HG03521 (cell line): ENCODE data around the gene SAMSN1.
"Not testable (repeated sequence)": the region's sequence is repeated elsewhere in the genome, so short reads cannot be mapped to it uniquely, and the experiment has no call there.

Experiments
- ATAC-seq: cut with Tn5 transposase; IDR thresholded peaks from one replicate; pipeline ENCODE4 v1.9.1; 2021; ENCODE audit warnings: mild to moderate bottlenecking, moderate library complexity; ENCODE audit not compliant: unreplicated experiment

The SAMSN1 gene

DNA sequence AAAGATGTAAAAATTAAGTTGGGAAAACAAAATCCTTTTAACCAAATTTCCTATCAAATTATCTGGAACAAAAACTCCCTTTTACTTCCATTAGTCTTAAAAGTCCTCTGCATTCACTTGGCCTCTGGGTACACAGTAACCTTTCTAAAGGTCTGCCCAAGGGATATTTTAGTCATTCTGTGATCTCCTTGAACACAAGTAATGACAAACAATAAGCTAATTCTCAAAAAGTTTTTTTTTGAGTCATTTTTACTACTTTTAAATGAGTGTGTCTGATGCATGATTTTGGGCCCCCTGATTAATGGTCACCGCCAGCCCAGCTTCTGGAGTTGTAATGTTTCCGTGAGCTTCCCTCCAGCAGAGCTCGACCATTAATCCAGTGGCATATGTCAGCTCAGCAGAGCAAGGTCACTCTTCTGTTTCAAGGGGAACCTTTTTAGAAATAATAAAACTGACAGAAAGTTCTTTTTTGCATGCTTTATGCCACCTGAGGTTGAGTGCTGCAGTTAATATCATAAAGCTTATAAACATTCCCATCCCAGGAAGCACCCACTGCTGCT, 14.3 kb downstream of the SAMSN1 start:
- no peak for ATAC-seq

DNA sequence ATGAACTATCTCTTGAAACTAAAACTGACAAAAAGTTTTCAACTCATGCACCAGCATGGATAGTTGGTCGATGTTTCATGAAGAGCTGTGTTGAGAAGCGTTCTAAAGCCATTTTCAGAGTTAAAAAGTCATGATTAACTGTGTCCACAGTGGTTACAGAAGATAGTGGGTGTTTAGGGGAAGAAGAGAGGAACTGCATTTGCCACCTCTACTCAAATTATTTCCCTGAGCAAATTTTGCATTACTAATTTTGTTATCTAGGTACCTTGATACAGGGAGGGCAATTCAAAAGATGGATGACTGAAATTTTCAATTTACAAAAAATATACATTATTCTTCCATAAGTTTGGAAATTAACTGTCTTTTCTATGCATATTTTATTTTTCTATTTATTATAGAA, 15.5 kb downstream of the SAMSN1 start:
- no peak for ATAC-seq

- ATAC-seq = no peak
Observed at GRCh38 chr21:14528815-14529214, 17.3 kb downstream of the SAMSN1 start.

- ATAC-seq = no peak
Observed at GRCh38 chr21:14527696-14528652, 18.1 kb downstream of the SAMSN1 start.

GRCh38 chr21:14526836-14527695, 19.0 kb downstream of the SAMSN1 start:
- ATAC-seq = no peak

- no peak for ATAC-seq
Observed at GRCh38 chr21:14526199-14526598, 19.9 kb downstream of the SAMSN1 start.

GRCh38 chr21:14523234-14523633, 22.9 kb downstream of the SAMSN1 start:
- ATAC-seq = peak; percentile 85

- ATAC-seq = no peak
Observed at GRCh38 chr21:14522736-14523135, 23.4 kb downstream of the SAMSN1 start.

DNA sequence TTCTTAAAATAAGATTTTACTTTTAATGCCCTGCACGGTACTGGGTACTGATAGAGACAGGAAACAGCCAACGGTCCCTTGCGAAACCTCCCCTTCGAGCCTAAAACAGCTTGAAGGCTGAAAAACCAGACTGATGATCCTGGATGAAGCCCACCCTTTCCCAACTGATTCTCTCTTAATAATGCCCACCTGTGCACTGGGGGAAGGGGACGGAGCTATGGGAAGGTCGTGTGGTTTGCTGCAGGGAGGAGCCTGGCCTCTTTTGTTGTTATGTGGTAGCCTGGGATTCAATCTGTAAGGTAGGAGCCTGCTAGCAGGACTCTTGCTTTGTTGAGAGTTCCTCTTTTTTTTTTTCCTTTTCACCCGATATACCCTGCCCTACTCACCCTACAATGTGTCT, 25.6 kb downstream of the SAMSN1 start:
- ATAC-seq = no peak

DNA sequence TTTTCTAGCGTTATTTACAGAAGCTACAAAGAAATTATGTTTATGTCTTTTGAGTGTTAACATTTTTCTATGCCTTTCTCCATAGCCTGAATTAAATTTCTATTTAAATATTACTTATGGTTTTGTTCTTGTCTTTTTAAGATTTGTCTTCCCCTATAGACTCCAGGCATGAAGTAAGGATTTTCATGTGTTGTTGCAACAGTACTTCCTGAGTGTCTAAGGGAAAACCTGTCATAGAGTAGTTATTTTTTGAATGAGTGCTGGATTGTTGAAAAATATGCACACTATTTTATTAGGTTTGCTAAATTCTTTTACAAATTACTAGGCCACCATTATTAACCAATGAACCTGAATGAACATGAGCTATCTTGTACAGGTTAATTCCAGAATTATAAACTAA, 27.1 kb downstream of the SAMSN1 start:
- ATAC-seq = no peak

DNA sequence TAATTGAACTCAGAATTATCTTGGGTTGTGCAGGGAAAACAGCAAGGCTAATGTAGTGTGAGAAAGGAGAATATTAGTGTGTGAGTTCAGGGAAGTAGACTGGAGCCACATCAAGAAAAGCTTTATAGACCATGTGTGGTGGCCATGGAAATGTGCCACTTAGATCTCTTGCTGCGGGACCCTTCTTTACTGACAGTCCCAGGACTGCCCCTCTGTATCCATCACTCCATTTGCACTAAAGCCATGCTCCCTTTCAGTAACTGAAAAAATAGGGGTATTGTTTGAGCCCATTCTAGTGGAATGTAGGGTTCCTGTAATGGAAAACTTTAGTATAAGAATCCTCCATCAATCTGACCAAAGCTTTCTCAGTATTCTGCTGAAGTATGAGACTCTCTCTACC, 32.3 kb downstream of the SAMSN1 start:
- no peak for ATAC-seq

GRCh38 chr21:14506859-14507457, 39.2 kb downstream of the SAMSN1 start:
- not testable (repeated sequence) for ATAC-seq

DNA sequence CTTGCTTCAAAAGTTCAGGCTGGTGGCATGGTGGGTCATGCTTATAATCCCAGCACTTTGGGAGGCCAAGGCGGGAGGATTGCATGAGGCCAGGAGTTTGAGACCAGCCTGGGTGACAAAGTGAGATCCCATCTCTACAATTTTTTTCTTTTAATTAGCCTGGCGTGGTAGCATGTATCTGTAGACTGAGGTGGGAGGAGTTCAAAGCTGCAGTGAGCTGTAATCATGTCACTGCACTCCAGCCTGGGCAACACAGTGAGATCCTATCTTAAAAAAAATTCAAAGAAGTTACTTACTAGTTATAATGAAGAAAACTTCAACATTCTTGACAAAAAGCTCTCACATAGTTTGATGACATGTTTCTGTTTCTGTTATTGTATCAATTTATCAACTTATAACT, 45.2 kb downstream of the SAMSN1 start:
- ATAC-seq = no peak

GRCh38 chr21:14499316-14499715, 46.8 kb downstream of the SAMSN1 start:
- no peak for ATAC-seq

DNA sequence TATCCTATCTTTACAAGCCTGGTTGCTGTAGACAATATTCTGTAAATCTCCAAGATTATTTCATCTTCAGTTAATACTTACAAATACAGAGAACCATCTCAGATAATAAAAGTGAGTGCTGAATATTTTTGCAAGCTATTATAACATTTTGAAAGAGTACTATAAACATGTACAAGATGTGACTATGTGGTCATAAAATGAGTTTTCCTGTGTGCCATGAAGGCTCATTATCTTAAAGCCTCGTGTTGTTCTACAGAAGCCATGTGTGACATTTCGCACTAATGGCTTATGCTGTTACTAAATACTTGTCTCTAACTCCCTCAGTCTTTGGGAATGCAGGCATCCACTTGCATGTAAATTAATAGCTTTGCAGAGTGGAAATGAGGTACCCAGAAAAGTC, 48.3 kb downstream of the SAMSN1 start:
- ATAC-seq = no peak

GRCh38 chr21:14495075-14495474, 51.0 kb downstream of the SAMSN1 start:
- no peak for ATAC-seq

GRCh38 chr21:14494181-14494580, 51.9 kb downstream of the SAMSN1 start:
- not testable (repeated sequence) for ATAC-seq

DNA sequence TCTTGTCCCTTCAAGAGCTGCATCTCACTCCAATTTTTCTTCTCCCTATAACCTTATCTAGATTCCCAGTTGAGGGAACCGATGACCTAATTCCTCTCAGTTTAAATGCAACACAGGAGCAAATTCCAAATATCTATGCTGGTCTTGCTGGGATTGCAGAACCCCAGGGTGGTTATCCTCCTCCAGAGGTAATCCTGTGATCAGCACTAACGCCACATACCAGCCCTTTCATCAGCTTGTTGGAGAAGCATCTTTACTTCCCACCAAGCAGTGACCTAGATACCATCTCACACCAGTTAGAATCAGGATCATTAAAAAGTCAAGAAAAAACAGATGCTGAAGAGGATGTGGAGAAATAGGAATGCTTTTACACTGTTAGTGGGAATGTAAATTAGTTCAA, 52.4 kb downstream of the SAMSN1 start:
- ATAC-seq = no peak

DNA sequence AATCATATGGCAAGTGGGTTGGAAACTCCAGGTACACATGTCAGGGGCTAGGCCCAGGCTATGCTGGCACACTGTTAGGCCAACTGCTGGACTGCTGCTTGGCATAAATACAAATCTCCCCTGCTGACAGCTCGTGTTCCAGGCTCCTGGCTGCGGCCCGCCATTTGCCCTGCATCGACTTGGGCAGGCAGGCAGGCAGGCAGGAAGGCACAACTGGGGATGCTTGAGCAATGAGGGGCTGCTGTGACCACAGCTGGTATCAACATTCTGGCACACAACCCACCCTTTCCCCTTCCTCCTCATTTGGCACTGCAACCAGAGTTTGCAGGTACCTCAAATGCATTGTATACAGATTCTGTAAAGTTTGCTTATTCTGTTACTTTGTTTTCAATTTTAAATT, 53.2 kb downstream of the SAMSN1 start:
- no peak for ATAC-seq

DNA sequence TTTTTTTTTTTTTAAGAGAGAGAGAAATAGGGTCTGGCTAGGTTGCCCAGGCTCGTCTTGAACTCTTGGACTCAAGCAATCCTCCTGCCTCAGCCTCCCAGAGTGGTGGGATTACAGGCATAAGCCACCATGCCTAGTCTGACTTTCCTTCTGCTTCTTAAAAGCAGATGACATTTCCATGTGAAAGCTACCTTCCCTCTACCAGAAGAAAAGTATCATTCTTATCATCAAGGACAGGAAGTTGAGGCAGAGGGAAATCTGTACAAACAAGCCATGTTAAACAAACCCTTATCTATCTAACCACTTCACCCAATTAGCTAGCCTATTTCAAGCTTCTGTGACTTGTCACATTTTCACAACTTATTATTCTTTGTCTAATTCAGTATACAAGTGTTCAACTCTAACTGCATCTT, 54.8 kb downstream of the SAMSN1 start:
- ATAC-seq = no peak

GRCh38 chr21:14488672-14489204, 57.4 kb downstream of the SAMSN1 start:
- ATAC-seq = no peak
